Trophoblast cell (in vitro differentiated cells and primary cell): ENCODE results near the gene PTPRE.
A peak's percentile ranks its signal among the peaks of the same experiment; 100 is the strongest.

Source experiments
- DNase-seq, 2 donors: peaks; one replicate each; pipeline ENCODE4 v3.0.0-alpha.2; 2016
- H2AFZ ChIP-seq: 2 replicates; pipeline ENCODE4 v1.6.1; 2013; ENCODE audit warnings: low read length, moderate library complexity, mild to moderate bottlenecking; ENCODE audit not compliant: insufficient read depth, poor library complexity
- H2AK5ac ChIP-seq: 2 replicates; pipeline ENCODE4 v1.6.1; 2013; ENCODE audit warnings: mild to moderate bottlenecking, low read length
- H2BK120ac ChIP-seq: 2 replicates; pipeline ENCODE4 v1.6.1; 2013; ENCODE audit warnings: low read length, mild to moderate bottlenecking, moderate library complexity; ENCODE audit not compliant: insufficient read depth, poor library complexity
- H2BK12ac ChIP-seq: 2 replicates; pipeline ENCODE4 v1.6.1; 2013; ENCODE audit warnings: mild to moderate bottlenecking, low read length, moderate library complexity
- H2BK5ac ChIP-seq: 2 replicates; pipeline ENCODE4 v1.6.1; 2013; ENCODE audit warnings: low read length, low read depth, moderate library complexity, mild to moderate bottlenecking; ENCODE audit not compliant: poor library complexity
- H3K14ac ChIP-seq: 2 replicates; pipeline ENCODE4 v1.6.1; 2013; ENCODE audit warnings: mild to moderate bottlenecking, low read length
- H3K18ac ChIP-seq: 2 replicates; pipeline ENCODE4 v1.6.1; 2013; ENCODE audit warnings: mild to moderate bottlenecking, low read length
- H3K23ac ChIP-seq: 2 replicates; pipeline ENCODE4 v1.6.1; 2013; ENCODE audit warnings: low read length
- H3K27ac ChIP-seq: 2 replicates; pipeline ENCODE4 v1.5.1; 2013; ENCODE audit warnings: low read depth, mild to moderate bottlenecking, inconsistent platforms, low read length, moderate library complexity
- H3K27me3 ChIP-seq: 2 replicates; pipeline ENCODE4 v1.6.1; 2013; ENCODE audit warnings: inconsistent platforms, mild to moderate bottlenecking, low read length, moderate library complexity; ENCODE audit not compliant: insufficient read depth
- H3K36me3 ChIP-seq, 2 experiments: 1 replicate in 1 of 2; 2 replicates in 1 of 2; pipeline ENCODE4 v1.6.1; 2013; ENCODE audit warnings: low read length in 2 of 2, mild to moderate bottlenecking in 2 of 2, moderate library complexity in 1 of 2; ENCODE audit not compliant: insufficient read depth in 2 of 2, control insufficient read depth in 1 of 2
- H3K4ac ChIP-seq: 2 replicates; pipeline ENCODE4 v1.6.1; 2013; ENCODE audit warnings: low read depth, mild to moderate bottlenecking, low read length, moderate library complexity
- H3K4me1 ChIP-seq, 2 experiments: 1 replicate in 1 of 2; 2 replicates in 1 of 2; pipeline ENCODE4 v1.6.1; 2013; ENCODE audit warnings: low read length in 2 of 2, mild to moderate bottlenecking in 2 of 2, moderate library complexity in 1 of 2; ENCODE audit not compliant: insufficient read depth in 2 of 2, control insufficient read depth in 1 of 2
- H3K4me2 ChIP-seq: 2 replicates; pipeline ENCODE4 v1.6.1; 2013; ENCODE audit warnings: inconsistent platforms, mild to moderate bottlenecking, low read length, moderate library complexity
- H3K4me3 ChIP-seq: 2 replicates; pipeline ENCODE4 v1.5.1; 2013; ENCODE audit warnings: mild to moderate bottlenecking, low read depth, low read length, inconsistent platforms
- H3K79me1 ChIP-seq: one replicate; pipeline ENCODE4 v1.6.1; 2013; ENCODE audit warnings: low read length
- H3K79me2 ChIP-seq: 2 replicates; pipeline ENCODE4 v1.6.1; 2013; ENCODE audit warnings: low read length, mild to moderate bottlenecking; ENCODE audit not compliant: control insufficient read depth, insufficient read depth, poor library complexity
- H3K9ac ChIP-seq: 2 replicates; pipeline ENCODE4 v1.6.1; 2013; ENCODE audit warnings: mild to moderate bottlenecking, low read length
- H3K9me3 ChIP-seq: 2 replicates; pipeline ENCODE4 v1.6.1; 2013; ENCODE audit warnings: low read depth, mild to moderate bottlenecking, control low read depth, inconsistent platforms, low read length; ENCODE audit not compliant: insufficient read depth
- H4K12ac ChIP-seq: 2 replicates; pipeline ENCODE4 v1.6.1; 2013; ENCODE audit warnings: low read depth, mild to moderate bottlenecking, low read length, moderate library complexity
- H4K8ac ChIP-seq: 2 replicates; pipeline ENCODE4 v1.6.1; 2013; ENCODE audit warnings: low read depth, mild to moderate bottlenecking, low read length, moderate library complexity
- H4K91ac ChIP-seq: one replicate; pipeline ENCODE4 v1.6.1; 2013; ENCODE audit warnings: low read depth, mild to moderate bottlenecking, low read length, moderate library complexity
- WGBS: extraction: QIAGEN DNeasy Blood & Tissue Kit; methylation state at CpG from one replicate; pipeline ENCODE4 v1.1.7; 2013; ENCODE audit warnings: missing lambda C conversion rate; ENCODE audit not compliant: insufficient read length, insufficient coverage; ENCODE audit errors: extremely low coverage; 5-methylcytosine and 5-hydroxymethylcytosine counted together

The PTPRE gene

GRCh38 chr10:128028508-128029289, 121.8 kb downstream of the PTPRE start:
- H3K27ac ChIP-seq, result no peak overlapping the region
- no peak overlapping the region for H4K8ac ChIP-seq
- H4K12ac ChIP-seq, result no peak overlapping the region
- no peak overlapping the region for H2AK5ac ChIP-seq
- H3K4me2 ChIP-seq, result no peak overlapping the region
- H3K4ac ChIP-seq, result no peak overlapping the region
- H3K27me3 ChIP-seq, result no peaks in the 10 kb centered on the region
- H3K14ac ChIP-seq, result peak overlapping the region; percentile 24
- H3K4me3 ChIP-seq, result no peak overlapping the region
- no peak overlapping the region for H3K18ac ChIP-seq
- H2AFZ ChIP-seq, result no peak overlapping the region
- H3K9me3 ChIP-seq, result no peaks in the 10 kb centered on the region
- no peak overlapping the region for H3K23ac ChIP-seq
- H2BK5ac ChIP-seq, result no peak overlapping the region
- peaks cover 2% of the 10 kb centered on the region for H3K79me2 ChIP-seq
- H3K79me1 ChIP-seq, result no peaks in the 10 kb centered on the region
- H3K4me1 ChIP-seq, result peaks cover 0 to 13% of the 10 kb centered on the region in 2 experiments
- no peak for DNase-seq
- peak overlapping the region; percentile 34 for H4K91ac ChIP-seq
- H3K9ac ChIP-seq, result no peak overlapping the region
- no CpG with 5 or more reads among the region's 24 CpGs for WGBS
- no peak overlapping the region for H2BK120ac ChIP-seq
- H2BK12ac ChIP-seq, result no peak overlapping the region
- no peaks in the 10 kb centered on the region for H3K36me3 ChIP-seq

- Histone ChIP-seq H4K12ac (no peak overlapping the region), H2BK5ac (no peak overlapping the region), H3K79me1 (no peaks in the 10 kb centered on the region), H2BK12ac (no peak overlapping the region), H2AK5ac (no peak overlapping the region), H3K14ac (no peak overlapping the region), H3K27ac (no peak overlapping the region), H3K36me3 (no peaks in the 10 kb centered on the region), H3K4ac (no peak overlapping the region), H3K79me2 (peaks cover 2% of the 10 kb centered on the region), H4K91ac (peak overlapping the region; percentile 34), H3K4me1 (peaks cover 0 to 13% of the 10 kb centered on the region in 2 experiments), H2BK120ac (no peak overlapping the region), H3K27me3 (no peaks in the 10 kb centered on the region), H2AFZ (no peak overlapping the region), H3K9me3 (no peaks in the 10 kb centered on the region), H4K8ac (no peak overlapping the region), H3K4me3 (no peak overlapping the region), H3K9ac (no peak overlapping the region), H3K4me2 (no peak overlapping the region), H3K18ac (no peak overlapping the region), H3K23ac (no peak overlapping the region)
- DNase-seq, result no peak
- WGBS, result no CpG with 5 or more reads among the region's 7 CpGs
Observed at GRCh38 chr10:128029290-128029651, 122.4 kb downstream of the PTPRE start.

GRCh38 chr10:128029731-128030369, 122.9 kb downstream of the PTPRE start:
- no peak for DNase-seq

GRCh38 chr10:128030498-128031072, 123.7 kb downstream of the PTPRE start:
- Histone ChIP-seq H3K18ac (no peak overlapping the region), H3K4me1 (peaks cover 0 to 13% of the 10 kb centered on the region in 2 experiments)
- WGBS, result no CpG with 5 or more reads among the region's 17 CpGs

More at GRCh38 chr10:128029731-128030369, 122.9 kb downstream of the PTPRE start:
- Histone ChIP-seq H3K18ac (no peak overlapping the region), H3K4me1 (peaks cover 0 to 13% of the 10 kb centered on the region in 2 experiments), H3K79me1 (no peaks in the 10 kb centered on the region), H3K27me3 (no peaks in the 10 kb centered on the region), H2AFZ (no peak overlapping the region), H3K4ac (no peak overlapping the region), H3K9me3 (no peaks in the 10 kb centered on the region), H2BK12ac (no peak overlapping the region), H4K8ac (no peak overlapping the region), H4K91ac (no peak overlapping the region), H3K4me3 (no peak overlapping the region), H4K12ac (no peak overlapping the region), H2BK5ac (no peak overlapping the region), H3K9ac (no peak overlapping the region), H3K36me3 (no peaks in the 10 kb centered on the region), H3K79me2 (peaks cover 2% of the 10 kb centered on the region), H3K14ac (no peak overlapping the region), H3K23ac (no peak overlapping the region), H2BK120ac (no peak overlapping the region), H2AK5ac (no peak overlapping the region), H3K27ac (no peak overlapping the region), H3K4me2 (no peak overlapping the region)
- WGBS, result no CpG with 5 or more reads among the region's 17 CpGs

More at GRCh38 chr10:128030498-128031072, 123.7 kb downstream of the PTPRE start:
- no peak overlapping the region for H4K91ac ChIP-seq
- H3K4ac ChIP-seq, result no peak overlapping the region
- no peak overlapping the region for H4K8ac ChIP-seq
- H2BK5ac ChIP-seq, result no peak overlapping the region
- H2BK12ac ChIP-seq, result no peak overlapping the region
- no peak overlapping the region for H3K4me3 ChIP-seq
- H3K79me1 ChIP-seq, result no peaks in the 10 kb centered on the region
- H3K4me2 ChIP-seq, result no peak overlapping the region
- H3K27me3 ChIP-seq, result no peaks in the 10 kb centered on the region
- no peaks in the 10 kb centered on the region for H3K36me3 ChIP-seq
- H3K14ac ChIP-seq, result no peak overlapping the region
- H3K9me3 ChIP-seq, result no peaks in the 10 kb centered on the region
- H3K27ac ChIP-seq, result no peak overlapping the region
- DNase-seq, result no peak
- H2BK120ac ChIP-seq, result no peak overlapping the region
- H3K23ac ChIP-seq, result no peak overlapping the region
- no peak overlapping the region for H2AFZ ChIP-seq
- no peak overlapping the region for H3K9ac ChIP-seq
- peaks cover 2% of the 10 kb centered on the region for H3K79me2 ChIP-seq
- H2AK5ac ChIP-seq, result no peak overlapping the region
- H4K12ac ChIP-seq, result no peak overlapping the region
